Stimulated activated CD4-positive, alpha-beta T cell treated with anti-CD3 and anti-CD28 coated beads, Interleukin-1b, Interleukin-23, amount 100 ng/mL, for 4 hours (primary cell): ENCODE measurements around the gene NKX2-8.

Source experiments
- DNase-seq, 2 donors: peaks; one replicate each; pipeline ENCODE4 v3.0.0-alpha.2; 2020; ENCODE audit warnings: low read depth in 2 of 2

Gene NKX2-8

DNA sequence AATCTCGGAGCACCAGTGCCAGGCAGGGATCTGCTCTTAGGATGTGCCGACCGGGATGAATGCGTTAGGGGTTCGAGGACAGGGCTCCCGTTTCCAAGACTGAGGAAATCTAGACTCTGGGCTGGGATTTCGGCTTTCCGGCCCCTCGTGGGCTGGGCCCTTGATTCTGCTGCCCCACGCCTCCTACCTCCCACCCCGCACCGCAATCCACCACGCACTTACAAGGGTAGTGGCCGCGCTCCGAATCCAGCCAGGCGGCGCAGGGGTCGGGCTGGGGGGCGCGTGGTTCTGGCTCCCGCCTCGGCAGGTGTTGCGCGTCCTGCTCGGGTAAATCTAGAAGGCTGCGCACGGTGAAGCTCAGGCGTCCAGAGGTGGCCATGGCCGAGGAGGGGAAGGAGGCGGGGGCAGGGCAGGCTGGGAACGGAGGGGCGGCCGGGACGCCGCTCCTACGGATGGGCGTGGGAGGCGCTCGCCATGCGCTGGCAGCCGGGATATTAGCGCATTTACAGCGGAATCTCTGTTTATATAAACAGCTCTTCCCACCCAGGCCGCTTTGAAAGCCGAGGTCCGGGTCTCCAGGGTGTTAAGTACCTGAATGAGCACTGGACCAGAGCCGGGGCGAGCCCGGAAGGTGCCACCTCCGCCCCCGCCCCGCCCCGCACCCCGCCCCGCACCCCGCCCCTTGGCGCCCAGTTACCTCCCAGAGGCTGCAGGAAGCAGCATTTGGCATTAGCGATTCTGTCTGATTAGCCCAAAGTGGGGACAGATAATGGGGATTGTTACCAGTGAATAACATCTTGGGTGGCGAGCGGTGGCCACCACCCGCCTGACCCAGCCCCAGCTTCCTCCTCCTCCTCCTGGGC lies at the start of gene NKX2-8:
Gene NKX2-8 (minus strand): TSS at position 604 of the 863 bp plus-strand sequence. CDS start 225 bp downstream, at position 379.
- no peak for DNase-seq

- no peak for DNase-seq
Measured at GRCh38 chr14:36627981-36628380, 45.6 kb upstream of the NKX2-8 start.

DNA sequence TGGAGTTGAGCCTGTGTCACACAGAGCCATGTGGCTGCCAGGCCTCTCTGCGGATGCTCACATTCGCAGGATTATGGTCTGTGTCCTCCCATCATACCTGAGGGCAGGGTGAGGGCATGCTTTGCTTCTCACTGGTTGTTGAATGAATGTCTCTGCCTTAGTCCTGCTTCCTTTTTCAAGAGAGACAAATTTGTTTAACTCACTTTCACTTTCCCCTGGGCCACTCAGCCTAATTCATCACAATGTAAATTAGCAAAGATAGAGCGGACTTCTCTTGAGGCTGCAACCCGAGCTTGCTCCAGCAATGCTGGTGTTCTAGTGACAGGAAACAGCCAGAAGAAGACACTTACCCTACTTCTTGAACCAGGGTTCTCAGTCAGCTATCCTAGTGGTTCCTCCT lies 43.7 kb upstream of the NKX2-8 start:
- DNase-seq, result no peak

- no peak for DNase-seq
Measured at GRCh38 chr14:36625436-36625835, 43.0 kb upstream of the NKX2-8 start.

- no peak for DNase-seq
Measured at GRCh38 chr14:36625014-36625413, 42.6 kb upstream of the NKX2-8 start.

- DNase-seq, result no peak
Measured at GRCh38 chr14:36619853-36620252, 37.4 kb upstream of the NKX2-8 start.

DNA sequence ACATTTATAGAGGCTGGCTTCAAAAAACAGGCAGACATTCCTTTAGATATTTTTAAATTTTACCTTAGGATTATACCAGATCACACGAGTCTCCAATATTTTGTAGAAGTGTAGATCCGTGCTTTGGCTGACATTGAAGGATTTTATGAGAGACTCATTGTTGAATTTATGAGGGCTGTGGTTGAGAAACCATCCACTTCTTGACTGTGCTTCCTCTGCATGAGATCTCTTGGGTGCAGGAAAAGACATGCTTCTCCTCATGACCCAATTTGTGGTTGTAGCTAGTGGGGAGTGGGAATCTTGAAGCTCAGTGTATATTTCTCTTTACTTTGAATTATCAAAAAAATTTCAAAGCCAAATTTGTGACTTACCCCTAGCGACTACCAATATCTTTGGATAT lies 36.7 kb upstream of the NKX2-8 start:
- DNase-seq, result no peak

GRCh38 chr14:36618641-36619040 lies 36.2 kb upstream of the NKX2-8 start:
- no peak for DNase-seq

DNA sequence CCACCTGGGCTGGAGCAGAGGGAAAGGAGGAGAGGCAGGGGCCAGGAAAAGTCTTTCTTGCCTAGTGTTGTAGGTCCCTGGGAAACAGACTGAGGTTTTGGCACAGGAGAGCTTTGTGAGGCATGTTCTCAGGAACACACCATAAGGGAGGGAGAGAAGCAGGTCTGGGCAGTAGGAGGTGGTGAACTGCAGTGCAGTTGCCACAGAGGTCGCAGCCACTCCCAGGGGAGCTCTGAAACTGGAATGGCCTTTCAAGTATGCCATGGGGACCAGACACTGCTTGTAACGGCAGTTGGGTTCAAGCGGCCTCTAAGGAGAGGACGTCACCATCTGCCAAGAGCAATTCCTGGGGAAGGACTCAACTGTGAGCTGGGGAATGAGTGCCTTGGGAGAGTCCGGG lies 35.4 kb upstream of the NKX2-8 start:
- no peak for DNase-seq

DNA sequence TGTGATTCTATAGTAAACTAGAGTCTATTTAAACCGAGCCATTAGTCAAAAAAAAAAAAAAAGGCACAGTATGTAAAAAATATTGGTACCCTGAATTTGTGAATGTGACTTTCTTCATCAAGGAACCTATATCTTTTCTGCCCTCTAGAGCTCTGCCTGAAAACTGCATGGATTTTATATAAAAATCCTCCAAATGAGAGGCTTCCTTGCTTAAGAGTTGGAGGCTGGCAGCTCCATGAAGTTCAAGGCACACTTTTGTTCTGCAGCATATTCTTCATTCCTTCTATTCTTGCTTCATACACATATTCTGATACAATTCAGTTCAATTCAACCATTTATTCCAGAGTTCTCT lies 23.1 kb upstream of the NKX2-8 start:
- no peak for DNase-seq

- DNase-seq, result no peak
Measured at GRCh38 chr14:36604757-36605505, 22.5 kb upstream of the NKX2-8 start.

GRCh38 chr14:36600431-36600830 lies 18.0 kb upstream of the NKX2-8 start:
- DNase-seq, result no peak

GRCh38 chr14:36591482-36591881 lies 9.1 kb upstream of the NKX2-8 start:
- no peak for DNase-seq

DNA sequence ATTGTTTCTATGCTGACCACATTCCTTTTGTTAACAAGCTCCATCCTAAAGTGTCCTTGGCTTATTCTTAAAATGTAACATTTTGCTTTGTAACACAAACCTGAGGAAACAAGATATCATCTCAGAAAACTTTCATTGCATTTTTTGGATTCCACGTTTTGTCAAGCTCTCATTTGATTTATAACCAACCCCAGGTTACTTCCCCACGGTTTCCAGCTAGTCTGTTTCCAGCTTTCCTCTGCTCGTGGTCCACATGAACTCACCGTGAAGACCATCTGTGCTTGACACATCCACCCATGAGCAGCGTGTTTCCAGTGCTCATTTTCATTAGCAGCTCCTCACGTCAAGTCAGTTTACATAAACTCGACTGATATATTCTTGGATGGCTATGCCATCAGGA lies 6.4 kb upstream of the NKX2-8 start:
- DNase-seq, result no peak

GRCh38 chr14:36588119-36588518 lies 5.7 kb upstream of the NKX2-8 start:
- no peak for DNase-seq

- DNase-seq, result no peak
Measured at GRCh38 chr14:36585100-36585499, 2.7 kb upstream of the NKX2-8 start.

DNA sequence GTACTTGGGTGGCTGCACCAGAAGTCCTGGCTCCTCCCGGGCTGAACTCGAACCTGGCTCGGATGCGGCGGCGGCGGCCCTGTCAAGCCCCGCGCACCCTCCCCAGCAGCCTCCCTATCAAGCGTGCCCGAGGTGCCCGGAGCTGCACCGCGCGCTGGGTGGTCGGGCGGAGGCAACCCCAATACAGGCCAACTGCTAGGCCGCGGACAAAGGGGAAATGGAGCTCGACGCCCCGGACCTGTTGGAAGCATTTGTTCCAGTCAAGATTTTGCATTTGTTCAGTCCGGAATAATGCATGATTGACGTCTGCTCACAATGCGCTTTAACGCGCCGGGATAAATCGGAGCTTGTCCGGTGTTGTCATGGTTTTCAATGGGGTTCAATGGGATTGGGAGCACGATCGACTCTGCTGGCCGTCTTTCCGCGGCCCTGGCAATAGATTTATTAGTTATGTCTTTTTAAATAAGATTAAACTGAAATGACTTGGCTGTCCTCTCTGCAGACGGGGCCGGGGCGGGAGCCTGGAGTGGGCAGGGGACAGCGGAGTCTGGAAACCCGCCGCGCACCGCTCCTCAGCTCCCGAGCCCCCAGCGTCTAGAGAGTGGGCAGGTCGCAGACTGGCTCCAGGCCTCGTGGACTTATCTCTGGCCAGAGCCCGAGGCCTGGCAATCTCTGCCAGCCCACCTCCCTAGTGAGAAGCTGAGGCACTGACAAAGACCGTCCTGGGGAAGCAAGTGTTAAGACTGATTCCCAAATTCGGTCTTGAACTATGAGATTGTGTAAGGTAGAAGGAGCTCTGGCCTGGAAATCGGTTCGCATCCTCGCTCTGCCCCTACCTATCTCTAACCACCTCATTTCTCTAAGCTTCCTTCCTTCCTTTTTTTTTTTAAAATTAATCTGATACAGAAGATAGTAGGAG lies 1.7 kb upstream of the NKX2-8 start:
- DNase-seq, result no peak

DNA sequence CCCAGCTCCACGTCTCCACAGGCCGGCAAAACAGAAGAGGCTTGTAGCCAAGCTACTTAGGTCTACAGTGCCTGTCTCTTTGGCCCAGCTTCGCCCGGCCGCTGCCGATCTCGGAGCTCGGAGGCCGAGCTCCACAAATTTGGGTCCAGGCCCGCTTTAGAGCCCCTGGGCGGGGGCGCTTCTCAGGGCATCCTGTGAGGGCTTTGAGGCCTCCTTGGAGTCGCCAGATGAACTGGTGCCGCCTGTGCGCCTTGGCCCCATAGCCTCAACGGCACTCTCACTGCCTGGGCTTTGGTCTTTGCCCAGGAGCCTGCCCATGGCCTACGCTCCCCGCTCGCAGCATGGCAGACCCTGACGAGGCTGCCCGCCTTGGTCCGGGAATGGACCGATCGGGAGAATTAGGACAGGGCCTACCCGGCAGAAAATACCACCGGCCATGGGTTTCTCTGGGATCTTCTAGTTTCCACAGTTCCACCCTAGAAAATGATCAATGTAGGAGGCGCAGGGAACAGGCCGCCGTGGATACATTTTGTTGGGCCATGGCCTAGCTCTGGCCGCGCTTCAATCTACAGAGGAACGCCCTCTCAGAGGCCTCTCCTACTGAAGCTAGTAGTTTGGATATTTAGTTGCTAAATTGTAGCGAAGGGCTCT lies 953 bp upstream of the NKX2-8 start:
- no peak for DNase-seq

GRCh38 chr14:36582874-36583241 lies 444 bp upstream of the NKX2-8 start:
- DNase-seq, result no peak

DNA sequence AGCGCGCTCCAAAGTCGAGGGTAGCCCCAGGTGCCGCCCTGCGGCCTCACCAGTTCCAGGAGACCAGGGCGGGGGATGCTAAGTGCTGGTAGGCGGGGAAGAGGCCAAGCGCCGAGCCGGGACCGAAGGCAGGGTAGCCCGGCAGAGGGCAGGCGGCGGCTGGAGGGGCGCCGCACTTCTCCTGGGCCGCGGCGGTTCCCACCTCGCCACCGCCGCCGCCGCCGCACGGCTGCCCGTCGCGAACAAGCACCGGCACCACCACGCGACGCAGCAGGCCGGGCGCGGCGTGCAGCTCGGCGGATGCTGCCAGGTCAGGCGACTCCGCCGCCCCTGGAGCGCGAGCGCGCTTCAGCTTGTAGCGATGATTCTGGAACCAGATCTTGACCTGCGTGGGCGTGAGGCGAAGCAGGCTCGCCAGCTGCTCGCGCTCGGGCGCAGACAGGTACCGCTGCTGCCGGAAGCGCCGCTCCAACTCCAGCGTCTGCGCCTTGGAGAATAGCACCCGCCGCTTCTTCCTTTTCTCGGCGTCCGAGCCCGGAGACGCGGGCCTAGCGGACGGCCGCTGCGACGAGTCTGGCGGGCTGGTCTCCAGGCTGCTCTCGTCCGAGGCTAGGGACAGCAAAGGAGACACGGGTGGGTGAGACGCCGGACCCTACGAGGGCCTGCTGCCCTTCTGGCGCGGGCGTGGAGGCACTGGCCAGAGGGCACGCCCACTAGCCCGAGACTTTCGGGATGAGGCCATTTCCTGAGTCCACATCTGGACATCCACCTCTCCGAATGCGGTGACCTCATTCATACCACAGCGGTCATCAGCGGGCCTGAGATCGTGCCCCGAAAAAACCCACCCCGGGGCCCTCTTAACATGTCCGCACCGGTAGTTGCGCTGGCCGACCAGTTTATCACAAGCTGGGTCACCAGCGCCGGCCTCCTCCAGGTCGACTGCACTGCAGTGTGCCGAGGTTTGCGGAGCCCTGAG lies 1.3 kb downstream of the NKX2-8 start:
- DNase-seq, result no peak
